ENCODE results near the gene RIBC2. TPM values are rescaled to one million over a fixed set of nuclear protein-coding genes. Genes with fewer than 3 reads are reported as not detected.

The RIBC2 gene, protein sequence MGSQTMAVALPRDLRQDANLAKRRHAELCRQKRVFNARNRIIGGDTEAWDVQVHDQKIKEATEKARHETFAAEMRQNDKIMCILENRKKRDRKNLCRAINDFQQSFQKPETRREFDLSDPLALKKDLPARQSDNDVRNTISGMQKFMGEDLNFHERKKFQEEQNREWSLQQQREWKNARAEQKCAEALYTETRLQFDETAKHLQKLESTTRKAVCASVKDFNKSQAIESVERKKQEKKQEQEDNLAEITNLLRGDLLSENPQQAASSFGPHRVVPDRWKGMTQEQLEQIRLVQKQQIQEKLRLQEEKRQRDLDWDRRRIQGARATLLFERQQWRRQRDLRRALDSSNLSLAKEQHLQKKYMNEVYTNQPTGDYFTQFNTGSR
- total RNA-seq: 0.32 TPM in 1 of 2 replicates, not detected in the other

DNA sequence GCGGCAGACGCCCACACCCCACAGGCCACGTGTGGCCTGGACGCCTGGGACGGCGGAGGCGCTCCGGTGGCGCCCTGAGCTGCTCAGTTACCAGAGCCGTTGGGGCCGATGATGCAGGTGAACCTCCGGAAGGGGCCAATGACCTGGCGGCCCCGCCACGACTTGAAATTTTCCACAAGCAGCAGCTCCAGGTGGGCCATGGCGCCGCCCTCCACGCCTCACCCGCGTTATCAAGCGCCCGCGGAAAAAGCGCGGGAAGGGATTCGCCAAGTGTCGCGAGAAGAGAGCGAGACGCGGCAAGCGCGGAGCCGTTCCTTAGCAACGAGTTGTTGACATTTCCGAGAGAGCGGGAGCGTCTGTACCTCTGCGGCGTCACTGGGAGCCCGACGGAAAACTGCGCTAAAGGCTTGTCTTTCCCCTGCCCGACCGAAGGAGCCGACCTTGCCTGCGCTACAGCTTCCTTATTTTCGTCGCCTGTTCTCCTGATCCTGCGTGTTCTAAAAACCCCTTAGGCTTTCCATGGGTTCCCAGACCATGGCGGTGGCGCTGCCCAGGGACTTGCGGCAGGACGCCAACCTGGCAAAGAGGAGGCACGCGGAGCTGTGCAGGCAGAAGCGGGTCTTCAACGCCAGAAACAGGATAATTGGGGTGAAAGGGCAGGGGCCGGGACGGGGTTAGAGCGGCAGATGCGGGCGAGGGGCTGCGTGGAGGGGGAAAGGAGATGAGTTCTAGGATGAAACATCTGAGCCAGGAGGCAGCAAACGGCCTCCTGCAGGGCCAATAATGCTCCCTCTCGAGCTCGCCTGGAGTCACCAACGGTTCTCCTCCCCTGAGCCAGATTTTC, at the start of gene RIBC2, which contains the start of gene SMC1B:
RIBC2 (plus strand) TSS at position 326 of the 844 bp plus-strand sequence; CDS start at position 520, 194 bp downstream.
SMC1B (minus strand) TSS at position 232 of the 844 bp plus-strand sequence; CDS start at position 200, 32 bp downstream.

Other genes starting within 250 kb of the RIBC2 start
- 28.7 and 43.1 TPM in 2 replicates for gene NUP50, start 249.8 kb upstream of the RIBC2 start, total RNA-seq
- gene KIAA0930, start 172.8 kb upstream of the RIBC2 start, total RNA-seq: 21.3 and 32.9 TPM in 2 replicates
- not detected in 2 replicates for gene UPK3A, start 128.7 kb upstream of the RIBC2 start, total RNA-seq
- gene FAM118A, start 103.8 kb upstream of the RIBC2 start, total RNA-seq: 9.4 and 19.8 TPM in 2 replicates
- not detected in 2 replicates for gene SMC1B, start 94 bp upstream of the RIBC2 start, total RNA-seq
- 9.7 and 34.1 TPM in 2 replicates for gene FBLN1, start 89.2 kb downstream of the RIBC2 start, total RNA-seq

All from cardiac atrium fibroblast (primary cell).